ENCODE results near the gene CORO2B.
"Not testable (repeated sequence)": the region's sequence is repeated elsewhere in the genome, so short reads cannot be mapped to it uniquely, and the experiment has no call there.

The CORO2B gene

GRCh38 chr15:68593341-68593740 is 14.5 kb downstream of the CORO2B start:
- DNase-seq, result no peak

GRCh38 chr15:68593828-68594532 is 15.2 kb downstream of the CORO2B start:
- no peak for DNase-seq

GRCh38 chr15:68594533-68595259 is 15.9 kb downstream of the CORO2B start:
- DNase-seq, result no peak

- no peak for DNase-seq
These were observed 16.4 kb downstream of the CORO2B start for GRCh38 chr15:68595260-68595564.

GRCh38 chr15:68595761-68596160 is 17.0 kb downstream of the CORO2B start:
- no peak for DNase-seq

GRCh38 chr15:68596691-68597090 is 17.9 kb downstream of the CORO2B start:
- DNase-seq, result no peak

- no peak for DNase-seq
These were observed 18.8 kb downstream of the CORO2B start for GRCh38 chr15:68597581-68597980.

- no peak for DNase-seq
These were observed 19.7 kb downstream of the CORO2B start for GRCh38 chr15:68598171-68599152.

- DNase-seq, result no peak
These were observed 20.4 kb downstream of the CORO2B start for GRCh38 chr15:68599153-68599545.

GRCh38 chr15:68599560-68600071 is 20.8 kb downstream of the CORO2B start:
- no peak for DNase-seq

- no peak for DNase-seq
These were observed 22.7 kb downstream of the CORO2B start for GRCh38 chr15:68601206-68602197.

GRCh38 chr15:68602459-68603215 is 23.8 kb downstream of the CORO2B start:
- DNase-seq, result no peak

GRCh38 chr15:68603216-68603595 is 24.4 kb downstream of the CORO2B start:
- DNase-seq, result no peak

GRCh38 chr15:68603951-68604350 is 25.2 kb downstream of the CORO2B start:
- DNase-seq, result no peak

- DNase-seq, result not testable (repeated sequence)
These were observed 26.2 kb downstream of the CORO2B start for GRCh38 chr15:68604840-68605478.

GRCh38 chr15:68606375-68606774 is 27.6 kb downstream of the CORO2B start:
- DNase-seq, result no peak

- no peak for DNase-seq
These were observed 29.5 kb downstream of the CORO2B start for GRCh38 chr15:68608206-68608843.

GRCh38 chr15:68608844-68609232 is 30.0 kb downstream of the CORO2B start:
- no peak for DNase-seq

- DNase-seq, result no peak
These were observed 30.8 kb downstream of the CORO2B start for GRCh38 chr15:68609629-68610028.

- no peak for DNase-seq
These were observed 32.0 kb downstream of the CORO2B start for GRCh38 chr15:68610825-68611224.
